MCF 10A (cell line): Measurements from ENCODE around the gene ABCC4. TPM values are rescaled to one million over a fixed set of nuclear protein-coding genes. Genes with fewer than 3 reads are reported as not detected.

Experiments
- BruUV-seq: library from RNA; stranded (reverse); fragments of 400-500 nt; replicated peaks from 2 replicates; lab custom pipeline; 2021; lab: Mats Ljungman, UMichigan
- CTCF ChIA-PET: fragments of 300-600 bp; sonication (Branson Sonifier 250); formaldehyde crosslinking; extraction: SDS; loops from one replicate; lab custom pipeline; 2021; ENCODE audit warnings: antibody characterized with exemption, inconsistent platforms; lab: Yijun Ruan, JAX
- POLR2A ChIA-PET: fragments of 300-600, 350-650 bp; sonication (Branson Sonifier 250); formaldehyde crosslinking; extraction: SDS; loops from one replicate; lab custom pipeline; 2020; ENCODE audit warnings: antibody characterized with exemption, inconsistent platforms; lab: Yijun Ruan, JAX
- DNase-seq: peaks from one replicate; pipeline ENCODE4 v3.0.0-alpha.2; 2018; ENCODE audit not compliant: unreplicated experiment
- H3K27ac Mint-ChIP-seq: one replicate; pipeline ENCODE4 v1.8.0; 2022; ENCODE audit warnings: mild to moderate bottlenecking, low read depth, mixed read lengths; ENCODE audit not compliant: unreplicated experiment
- H3K27me3 Mint-ChIP-seq: one replicate; pipeline ENCODE4 v1.8.0; 2022; ENCODE audit warnings: mixed read lengths; ENCODE audit not compliant: insufficient read depth, unreplicated experiment
- H3K36me3 Mint-ChIP-seq: one replicate; pipeline ENCODE4 v1.8.0; 2022; ENCODE audit warnings: mild to moderate bottlenecking, moderate library complexity, mixed read lengths; ENCODE audit not compliant: insufficient read depth, unreplicated experiment
- H3K4me1 Mint-ChIP-seq: one replicate; pipeline ENCODE4 v1.8.0; 2022; ENCODE audit warnings: mixed read lengths; ENCODE audit not compliant: insufficient read depth, unreplicated experiment
- H3K4me3 Mint-ChIP-seq: one replicate; pipeline ENCODE4 v1.8.0; 2022; ENCODE audit warnings: mild to moderate bottlenecking, moderate library complexity, mixed read lengths; ENCODE audit not compliant: unreplicated experiment
- H3K9me3 Mint-ChIP-seq: one replicate; pipeline ENCODE4 v1.8.0; 2022; ENCODE audit warnings: mixed read lengths; ENCODE audit not compliant: unreplicated experiment
- intact Hi-C: fragments of 100-400 bp; cut with micrococcal nuclease; formaldehyde crosslinking; loops from 2 replicates; pipeline ENCODE4 v1.14.1; 2022
- total RNA-seq: library from RNA; stranded (reverse); gene quantifications from 2 replicates; pipeline ENCODE4 v1.2.3, GENCODE V29; 2022
- TF ChIP-seq, protein P1 (sequence below): fragments of 200-600 bp; IDR thresholded peaks from one replicate; pipeline ENCODE4 v1.8.0; 2022; ENCODE audit warnings: antibody characterized with exemption, mild to moderate bottlenecking; ENCODE audit not compliant: unreplicated experiment

ABCC4 gene
- total RNA-seq, 1 experiment from 2014 or later = 13.9 TPM

DNA sequence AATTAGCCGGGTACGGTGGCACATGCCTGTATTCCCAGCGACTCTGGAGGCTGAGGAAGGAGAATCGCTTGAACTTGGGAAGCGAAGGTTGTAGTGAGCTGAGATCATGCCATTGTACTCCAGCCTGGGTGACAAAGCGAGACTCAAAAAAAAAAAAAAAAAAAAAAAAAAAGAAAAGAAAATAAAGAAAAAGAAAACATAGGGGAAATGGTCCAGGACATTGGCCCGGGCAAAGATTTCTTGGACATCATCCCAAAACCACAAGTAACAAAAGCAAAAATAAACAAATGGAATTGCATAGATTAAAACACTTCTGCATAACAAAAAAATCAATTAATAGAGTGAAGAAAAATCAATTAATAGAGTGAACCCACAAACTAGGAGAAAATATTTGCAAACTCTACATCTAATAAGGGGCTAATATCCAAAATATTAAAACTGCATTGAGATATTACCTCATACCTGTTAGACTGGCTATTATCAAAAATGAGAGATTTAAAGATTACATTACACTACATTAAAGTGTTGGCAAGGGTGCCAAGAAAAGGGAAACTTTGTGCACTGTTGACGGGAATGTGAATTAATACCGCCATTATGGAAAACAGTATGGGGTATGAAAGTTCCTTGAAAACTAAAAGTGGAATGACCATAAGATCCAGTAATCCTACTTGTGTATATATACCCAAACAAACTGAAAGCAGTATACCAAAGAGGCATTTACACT, 18.5 kb upstream of the ABCC4 start:
- Mint-ChIP-seq H3K27ac (no peak overlapping the region), H3K36me3 (no peaks in the 10 kb centered on the region), H3K4me1 (no peaks in the 10 kb centered on the region), H3K27me3 (no peaks in the 10 kb centered on the region), H3K9me3 (no peaks in the 10 kb centered on the region), H3K4me3 (no peak overlapping the region)
- CTCF ChIA-PET = interaction anchor here (0.7 kb wide), 1 partner anchor 163 kb away, joined by 3 read pairs; no protein-coding TSS in a partner anchor
- POLR2A ChIA-PET = no interaction called here
- DNase-seq = peak; percentile 61
- no TSS peak for BruUV-seq
- TF ChIP-seq, protein P1, sequence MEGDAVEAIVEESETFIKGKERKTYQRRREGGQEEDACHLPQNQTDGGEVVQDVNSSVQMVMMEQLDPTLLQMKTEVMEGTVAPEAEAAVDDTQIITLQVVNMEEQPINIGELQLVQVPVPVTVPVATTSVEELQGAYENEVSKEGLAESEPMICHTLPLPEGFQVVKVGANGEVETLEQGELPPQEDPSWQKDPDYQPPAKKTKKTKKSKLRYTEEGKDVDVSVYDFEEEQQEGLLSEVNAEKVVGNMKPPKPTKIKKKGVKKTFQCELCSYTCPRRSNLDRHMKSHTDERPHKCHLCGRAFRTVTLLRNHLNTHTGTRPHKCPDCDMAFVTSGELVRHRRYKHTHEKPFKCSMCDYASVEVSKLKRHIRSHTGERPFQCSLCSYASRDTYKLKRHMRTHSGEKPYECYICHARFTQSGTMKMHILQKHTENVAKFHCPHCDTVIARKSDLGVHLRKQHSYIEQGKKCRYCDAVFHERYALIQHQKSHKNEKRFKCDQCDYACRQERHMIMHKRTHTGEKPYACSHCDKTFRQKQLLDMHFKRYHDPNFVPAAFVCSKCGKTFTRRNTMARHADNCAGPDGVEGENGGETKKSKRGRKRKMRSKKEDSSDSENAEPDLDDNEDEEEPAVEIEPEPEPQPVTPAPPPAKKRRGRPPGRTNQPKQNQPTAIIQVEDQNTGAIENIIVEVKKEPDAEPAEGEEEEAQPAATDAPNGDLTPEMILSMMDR = no peak
- intact Hi-C loops = no loop called here

GRCh38 chr13:95317039-95317989, 16.1 kb upstream of the ABCC4 start:
- ChIA-PET POLR2A (no interaction called here), CTCF (interaction anchor here (0.7 to 1.5 kb wide), 2 partner anchors 12 to 20 kb away, joined by 4 to 5 read pairs; no protein-coding TSS in a partner anchor)
- H3K4me3 Mint-ChIP-seq = no peak overlapping the region
- TF ChIP-seq, protein P1 = no peak
- H3K4me1 Mint-ChIP-seq = no peaks in the 10 kb centered on the region
- no peak overlapping the region for H3K27ac Mint-ChIP-seq
- H3K27me3 Mint-ChIP-seq = peaks cover 4% of the 10 kb centered on the region
- H3K36me3 Mint-ChIP-seq = no peaks in the 10 kb centered on the region
- H3K9me3 Mint-ChIP-seq = no peaks in the 10 kb centered on the region
- peak; percentile 46 for DNase-seq
- no TSS peak for BruUV-seq
- intact Hi-C loops = no loop called here

- no peak overlapping the region for H3K27ac Mint-ChIP-seq
- peaks cover 20% of the 10 kb centered on the region for H3K27me3 Mint-ChIP-seq
- H3K9me3 Mint-ChIP-seq = no peaks in the 10 kb centered on the region
- no TSS peak for BruUV-seq
- intact Hi-C loops = no loop called here
- ChIA-PET CTCF (interaction anchor here (1.2 to 1.5 kb wide), 3 partner anchors 15 to 127 kb away, joined by 3 to 5 read pairs (median 4); no protein-coding TSS in a partner anchor), POLR2A (interaction anchor here (0.7 kb wide), 1 partner anchor 37 kb away, joined by 3 read pairs; no protein-coding TSS in a partner anchor)
- H3K4me3 Mint-ChIP-seq = no peak overlapping the region
- no peaks in the 10 kb centered on the region for H3K4me1 Mint-ChIP-seq
- no peak for DNase-seq
- TF ChIP-seq, protein P1 = no peak
- H3K36me3 Mint-ChIP-seq = peaks cover 7% of the 10 kb centered on the region
Observed at GRCh38 chr13:95315752-95316151, 14.5 kb upstream of the ABCC4 start.

DNA sequence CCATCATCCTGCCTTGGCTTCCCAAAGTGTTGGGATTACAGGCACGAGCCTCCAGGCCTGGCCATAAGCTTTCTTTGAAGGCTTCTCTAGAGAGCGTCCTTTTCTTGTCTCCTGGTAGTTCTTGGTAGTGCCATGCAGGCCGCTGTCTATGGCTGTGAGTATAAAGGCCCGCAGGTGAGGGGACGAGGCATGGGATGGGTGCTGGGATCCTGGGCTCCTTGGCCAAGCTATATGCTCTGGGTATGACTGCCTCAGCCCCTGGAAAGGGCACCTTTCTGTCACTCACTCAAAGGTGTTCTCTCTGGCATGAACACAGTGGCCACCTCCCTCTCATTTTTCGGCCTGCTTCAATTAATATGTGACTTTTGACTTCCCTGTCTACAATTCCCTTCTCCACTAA, 6.3 kb upstream of the ABCC4 start:
- no peaks in the 10 kb centered on the region for H3K9me3 Mint-ChIP-seq
- CTCF ChIA-PET = no interaction called here
- no peak overlapping the region for H3K4me3 Mint-ChIP-seq
- no peak overlapping the region for H3K27ac Mint-ChIP-seq
- no TSS peak for BruUV-seq
- DNase-seq = no peak
- no peaks in the 10 kb centered on the region for H3K4me1 Mint-ChIP-seq
- POLR2A ChIA-PET = no interaction called here
- H3K36me3 Mint-ChIP-seq = peaks cover 7% of the 10 kb centered on the region
- intact Hi-C loops = no loop called here
- TF ChIP-seq, protein P1 = no peak
- peaks cover 20% of the 10 kb centered on the region for H3K27me3 Mint-ChIP-seq
